Measurements from ENCODE around the gene CHRDL2.

DNA sequence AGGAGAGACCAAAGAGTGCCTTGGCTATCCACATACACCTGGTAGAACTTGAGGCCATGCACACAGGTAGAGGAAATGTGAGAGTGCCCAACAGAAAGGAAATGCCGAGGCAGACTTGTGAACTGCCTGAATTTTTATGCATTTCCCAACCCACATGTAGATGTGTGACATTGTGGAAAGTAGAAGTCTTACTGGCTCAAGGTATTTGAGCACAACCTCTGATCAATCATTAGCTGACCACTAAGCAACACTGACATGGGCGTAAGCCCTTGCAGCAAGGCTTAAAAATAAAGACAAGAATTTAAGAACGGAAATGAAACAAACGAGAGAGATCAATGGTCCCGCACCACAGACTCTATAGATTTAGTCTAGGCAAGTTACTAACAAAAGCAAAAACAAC is 76.2 kb downstream of the CHRDL2 start:
- TF ChIP-seq, protein P1, sequence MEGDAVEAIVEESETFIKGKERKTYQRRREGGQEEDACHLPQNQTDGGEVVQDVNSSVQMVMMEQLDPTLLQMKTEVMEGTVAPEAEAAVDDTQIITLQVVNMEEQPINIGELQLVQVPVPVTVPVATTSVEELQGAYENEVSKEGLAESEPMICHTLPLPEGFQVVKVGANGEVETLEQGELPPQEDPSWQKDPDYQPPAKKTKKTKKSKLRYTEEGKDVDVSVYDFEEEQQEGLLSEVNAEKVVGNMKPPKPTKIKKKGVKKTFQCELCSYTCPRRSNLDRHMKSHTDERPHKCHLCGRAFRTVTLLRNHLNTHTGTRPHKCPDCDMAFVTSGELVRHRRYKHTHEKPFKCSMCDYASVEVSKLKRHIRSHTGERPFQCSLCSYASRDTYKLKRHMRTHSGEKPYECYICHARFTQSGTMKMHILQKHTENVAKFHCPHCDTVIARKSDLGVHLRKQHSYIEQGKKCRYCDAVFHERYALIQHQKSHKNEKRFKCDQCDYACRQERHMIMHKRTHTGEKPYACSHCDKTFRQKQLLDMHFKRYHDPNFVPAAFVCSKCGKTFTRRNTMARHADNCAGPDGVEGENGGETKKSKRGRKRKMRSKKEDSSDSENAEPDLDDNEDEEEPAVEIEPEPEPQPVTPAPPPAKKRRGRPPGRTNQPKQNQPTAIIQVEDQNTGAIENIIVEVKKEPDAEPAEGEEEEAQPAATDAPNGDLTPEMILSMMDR (IDR thresholded peaks at IDR 0.05) = no peak
- TF ChIP-seq POLR2A (IDR thresholded peaks at IDR 0.05) (no peak), EP300 (IDR thresholded peaks at IDR 0.05) (no peak)

Measured in ovary (tissue), 3 donors.